GM12878 (cell line): ENCODE results near the gene VMO1. TPM values are rescaled to one million over a fixed set of nuclear protein-coding genes. Genes with fewer than 3 reads are reported as not detected.

Experiments used
- ATAC-seq: fragments of 200-7000 bp; cut with Tn5 transposase; 3 replicates; pipeline ENCODE4 v1.9.1; 2020; ENCODE audit warnings: mild to moderate bottlenecking, moderate library complexity
- BruUV-seq: library from RNA; stranded (reverse); fragments of 400-500 nt; replicated peaks from 2 replicates; lab custom pipeline; 2021; lab: Mats Ljungman, UMichigan
- CTCF ChIA-PET: fragments of 300-600 bp; sonication (Branson Sonifier 250); formaldehyde crosslinking; extraction: SDS; loops from one replicate; lab custom pipeline; 2021; ENCODE audit warnings: inconsistent platforms; lab: Yijun Ruan, JAX
- POLR2A ChIA-PET: fragments of 350-600 bp; formaldehyde crosslinking; extraction: SDS; loops from one replicate; lab custom pipeline; 2021; ENCODE audit warnings: inconsistent platforms; lab: Charles Lee
- RAD21 ChIA-PET: fragments of 300-600 bp; sonication (Branson Sonifier 250); formaldehyde crosslinking; loops from one replicate; lab custom pipeline; 2023; ENCODE audit warnings: antibody characterized with exemption; ENCODE audit not compliant: unreplicated experiment; lab: Charles Lee
- SMC1A ChIA-PET: fragments of 300-600 bp; sonication (Branson Sonifier 250); formaldehyde crosslinking; loops from one replicate; lab custom pipeline; 2023; ENCODE audit not compliant: unreplicated experiment, uncharacterized antibody; lab: Charles Lee
- DNase-seq: peaks from one replicate; pipeline ENCODE4 v3.0.0-alpha.2; 2011; ENCODE audit warnings: low read depth, low spot score
- FAIRE-seq: peaks from 3 replicates; lab custom pipeline; 2011; peaks lifted over from hg19 to GRCh38; lab: Jason Lieb, UNC
- H2AFZ ChIP-seq: 2 replicates; pipeline ENCODE4 v1.6.0; 2011; ENCODE audit warnings: low read depth, low read length, control low read depth; ENCODE audit not compliant: control insufficient read depth
- H3K27ac ChIP-seq: 2 replicates; pipeline ENCODE4 v1.5.1; 2011; ENCODE audit warnings: control low read depth; ENCODE audit not compliant: control insufficient read depth, insufficient read depth
- H3K27me3 ChIP-seq, 2 experiments: replicated peaks in 1 of 2; 2 replicates each; pipeline versions ENCODE4 v1.6.0 to v1.6.1; 2011; ENCODE audit warnings: low read length in 1 of 2; ENCODE audit not compliant: control insufficient read depth in 2 of 2, insufficient read depth in 2 of 2
- H3K36me3 ChIP-seq, 2 experiments: 2 replicates each; pipeline ENCODE4 v1.5.1; 2011; ENCODE audit warnings: low read length in 1 of 2; ENCODE audit not compliant: control insufficient read depth in 2 of 2, insufficient read depth in 2 of 2
- H3K4me1 ChIP-seq: 2 replicates; pipeline ENCODE4 v1.6.1; 2011; ENCODE audit warnings: mild to moderate bottlenecking, low read length, moderate library complexity, mixed read lengths; ENCODE audit not compliant: control insufficient read depth, insufficient read depth
- H3K4me2 ChIP-seq: 2 replicates; pipeline ENCODE4 v1.6.0; 2011; ENCODE audit warnings: control low read depth; ENCODE audit not compliant: control insufficient read depth, insufficient read depth
- H3K4me3 ChIP-seq: fragments of 200-600 bp; sonication (generic); 2 replicates; pipeline ENCODE4 v1.5.1; 2016
- H3K79me2 ChIP-seq: 2 replicates; pipeline ENCODE4 v1.6.0; 2011; ENCODE audit warnings: low read length; ENCODE audit not compliant: control insufficient read depth, insufficient read depth
- H3K9ac ChIP-seq: 2 replicates; pipeline ENCODE4 v1.8.0; 2011; ENCODE audit warnings: low read length, control low read depth, mixed read lengths; ENCODE audit not compliant: control insufficient read depth, insufficient read depth
- H3K9me3 ChIP-seq: replicated peaks from 3 replicates; pipeline ENCODE4 v1.5.1; 2011; ENCODE audit warnings: mild to moderate bottlenecking, low read length; ENCODE audit not compliant: control insufficient read depth, insufficient read depth
- H4K20me1 ChIP-seq: 2 replicates; pipeline ENCODE4 v1.6.0; 2011; ENCODE audit not compliant: control insufficient read depth, insufficient read depth
- BMI1 ChIP-seq: fragments of 450-650 bp; IDR thresholded peaks from 2 replicates; pipeline ENCODE4 v1.6.1; 2016; ENCODE audit warnings: mild to moderate bottlenecking, moderate library complexity, borderline replicate concordance
- CEBPZ ChIP-seq: fragments of 150-350 bp; IDR thresholded peaks from 2 replicates; pipeline ENCODE4 v1.6.1; 2016; ENCODE audit warnings: low read depth, low read length
- ELK1 ChIP-seq: IDR thresholded peaks from 2 replicates; pipeline ENCODE4 v1.6.1; 2012; ENCODE audit warnings: low read depth, low read length, improper control_type of control experiment
- GATAD2B ChIP-seq: fragments of 450-650 bp; conservative IDR thresholded peaks from 2 replicates; pipeline ENCODE4 v1.6.1; 2017; ENCODE audit warnings: low read depth, mild to moderate bottlenecking, moderate library complexity
- HDAC2 ChIP-seq: fragments of 200-600 bp; sonication (generic); IDR thresholded peaks from 2 replicates; pipeline ENCODE4 v1.6.1; 2017
- IKZF2 ChIP-seq, 2 experiments: fragments of 450-650 bp; IDR thresholded peaks; 2 replicates each; pipeline ENCODE4 v1.6.1; 2017; ENCODE audit warnings: mild to moderate bottlenecking in 2 of 2, moderate library complexity in 2 of 2
- IRF3 ChIP-seq: fragments of 450-650 bp; IDR thresholded peaks from 2 replicates; pipeline ENCODE4 v1.6.1; 2014; ENCODE audit warnings: mild to moderate bottlenecking
- PBX3 ChIP-seq: IDR thresholded peaks from 2 replicates; pipeline ENCODE4 v1.6.1; 2011; ENCODE audit warnings: mild to moderate bottlenecking, low read depth, low read length, moderate library complexity; ENCODE audit not compliant: insufficient replicate concordance
- RAD51 ChIP-seq: fragments of 450-650 bp; IDR thresholded peaks from 2 replicates; pipeline ENCODE4 v1.6.1; 2016; ENCODE audit warnings: moderate library complexity, mild to moderate bottlenecking, inconsistent platforms
- RB1 ChIP-seq: fragments of 450-650 bp; formaldehyde crosslinking; IDR thresholded peaks from 2 replicates; pipeline ENCODE4 v1.6.1; 2017; ENCODE audit warnings: mild to moderate bottlenecking, borderline replicate concordance
- TBL1XR1 ChIP-seq: IDR thresholded peaks from 2 replicates; pipeline ENCODE4 v1.6.1; 2012; ENCODE audit warnings: low read depth, low read length, improper control_type of control experiment
- WRNIP1 ChIP-seq: IDR thresholded peaks from 2 replicates; pipeline ENCODE4 v1.6.1; 2011; ENCODE audit warnings: low read depth, low read length, improper control_type of control experiment, borderline replicate concordance
- ZNF24 ChIP-seq: fragments of 450-650 bp; IDR thresholded peaks from 2 replicates; pipeline ENCODE4 v1.6.1; 2017; ENCODE audit warnings: antibody characterized with exemption, mild to moderate bottlenecking
- ZNF687 ChIP-seq: fragments of 450-650 bp; IDR thresholded peaks from 2 replicates; pipeline ENCODE4 v1.6.1; 2017; ENCODE audit warnings: mild to moderate bottlenecking, moderate library complexity
- ZZZ3 ChIP-seq: IDR thresholded peaks from 2 replicates; pipeline ENCODE4 v1.6.1; 2011; ENCODE audit warnings: low read depth; ENCODE audit not compliant: control insufficient read depth, insufficient read length
- WGBS: methylation state at CpG from one replicate; pipeline ENCODE4 v1.1.6; 2016; ENCODE audit warnings: low lambda C conversion rate; ENCODE audit not compliant: insufficient replicate concordance, insufficient coverage; ENCODE audit errors: missing lambda C conversion rate; 5-methylcytosine and 5-hydroxymethylcytosine counted together
- in situ Hi-C: fragments of 300-500 bp; cut with MboI; formaldehyde crosslinking; loops from 9 replicates; pipeline ENCODE4 v1.14.3; 2018; ENCODE audit warnings: mixed read lengths
- intact Hi-C: fragments of 100-400 bp; cut with micrococcal nuclease; formaldehyde crosslinking; loops from one replicate; pipeline ENCODE4 v1.14.2; 2022; ENCODE audit not compliant: unreplicated experiment
- polyA plus RNA-seq, 11 experiments: library from polyadenylated mRNA; depleted of rRNA in 4 of 11; unstranded in 6 of 11; stranded (reverse) in 5 of 11; fragments of >200 nt; fragmentation: Nextera tagmentation in 4 of 11; fragmentation: Illumina TruSeq in 1 of 11; extraction: Ambion mirVana in 4 of 11; extraction: Trizol in 1 of 11; gene quantifications; 1 replicate in 1 of 11; 2 replicates in 10 of 11; pipeline versions ENCODE4 v1.2.1 to v1.2.3, GENCODE V29; 2011 to 2016; ENCODE audit warnings: inconsistent platforms in 2 of 11, missing spikeins in 2 of 11, low read depth in 1 of 11
- total RNA-seq, 4 experiments: library from RNA; depleted of rRNA in 3 of 4; stranded (reverse); fragments of >200 nt in 3 of 4; fragmentation: Illumina TruSeq in 1 of 4; extraction: Trizol in 1 of 4; gene quantifications; 2 replicates each; pipeline versions ENCODE4 v1.2.1 to v1.2.3, GENCODE V29; 2013 to 2021

Gene VMO1
- total and polyA plus RNA-seq, 10 of the 15 experiments (the other 5 are each of a cell fraction or from before 2014, with no cell fraction given) = 0.27 to 0.54 (median 0.31) TPM; not detected in 7

- no peaks in the 10 kb centered on the region for H3K9me3 ChIP-seq
- no peak for FAIRE-seq
- no peak overlapping the region for H3K4me3 ChIP-seq
- POLR2A ChIA-PET = no interaction called here
- H3K9ac ChIP-seq = no peak overlapping the region
- H3K27me3 ChIP-seq = no peaks in the 10 kb centered on the region
- no peak for TF ChIP-seq GATAD2B
- no peak for TF ChIP-seq PBX3
- TF ChIP-seq ELK1 = no peak
- TF ChIP-seq ZNF24 = no peak
- no peak for TF ChIP-seq TBL1XR1
- TF ChIP-seq IKZF2 (IDR thresholded peaks at IDR 0.05) = no peak
- no peak for TF ChIP-seq ZZZ3
- TF ChIP-seq WRNIP1 = no peak
- no peak for TF ChIP-seq IRF3
- no peak for TF ChIP-seq RAD51
- TF ChIP-seq HDAC2 = no peak
- TF ChIP-seq RB1 = no peak
- no peak for TF ChIP-seq BMI1
- TF ChIP-seq CEBPZ = no peak
- TF ChIP-seq ZNF687 = no peak
- TF ChIP-seq, all 136 proteins: peak for 0
- no peak overlapping the region for H2AFZ ChIP-seq
- intact Hi-C loops (no loop called here), in situ Hi-C loops (no loop called here)
- ATAC-seq (no peak), DNase-seq (no peak)
- peaks cover 4% of the 10 kb centered on the region for H3K4me1 ChIP-seq
- H4K20me1 ChIP-seq = no peaks in the 10 kb centered on the region
- SMC1A ChIA-PET = interaction anchor here (1.2 kb wide), 1 partner anchor 18 kb away, joined by 3 read pairs; no protein-coding TSS in a partner anchor
- 67% methylated on average over 6 of the region's 6 CpGs for WGBS
- no peak overlapping the region for H3K4me2 ChIP-seq
- no TSS peak for BruUV-seq
- H3K36me3 ChIP-seq = no peaks in the 10 kb centered on the region
- RAD21 ChIA-PET = no interaction called here
- CTCF ChIA-PET = no interaction called here
- H3K79me2 ChIP-seq = no peaks in the 10 kb centered on the region
- no peak overlapping the region for H3K27ac ChIP-seq
These were observed 22.2 kb upstream of the VMO1 start for GRCh38 chr17:4808378-4808767.
